Subcutaneous abdominal adipose tissue (tissue), 5 donors: ENCODE measurements around the gene TTLL6.

Source experiments
- H3K27ac ChIP-seq: one replicate; pipeline ENCODE4 v1.7.0; 2013; ENCODE audit warnings: low read depth, mild to moderate bottlenecking, inconsistent platforms, low read length, moderate library complexity
- H3K27me3 ChIP-seq, 5 donors: one replicate each; pipeline ENCODE4 v1.7.0; 2013; ENCODE audit warnings: low read length in 5 of 5, inconsistent platforms in 1 of 5; ENCODE audit not compliant: control insufficient read depth in 5 of 5, insufficient read depth in 4 of 5
- H3K36me3 ChIP-seq, 5 donors: one replicate each; pipeline ENCODE4 v1.7.0; 2013; ENCODE audit warnings: low read length in 5 of 5; ENCODE audit not compliant: control insufficient read depth in 5 of 5, insufficient read depth in 5 of 5
- H3K4me1 ChIP-seq, 5 donors: one replicate each; pipeline ENCODE4 v1.7.0; 2013; ENCODE audit warnings: low read length in 5 of 5, mild to moderate bottlenecking in 3 of 5, moderate library complexity in 1 of 5; ENCODE audit not compliant: control insufficient read depth in 5 of 5, insufficient read depth in 5 of 5
- H3K4me3 ChIP-seq, 5 donors: one replicate each; pipeline ENCODE4 v1.7.0; 2013; ENCODE audit warnings: low read length in 5 of 5, low read depth in 1 of 5
- H3K9ac ChIP-seq, 5 donors: one replicate each; pipeline ENCODE4 v1.7.0; 2013; ENCODE audit warnings: low read length in 5 of 5, mild to moderate bottlenecking in 4 of 5, moderate library complexity in 3 of 5
- H3K9me3 ChIP-seq, 5 donors: one replicate each; pipeline ENCODE4 v1.7.0; 2013; ENCODE audit warnings: low read length in 5 of 5; ENCODE audit not compliant: control insufficient read depth in 5 of 5
- donor health status: healthy.
- donor health status: healthy.
- donor health status: healthy.
- donor health status: healthy.
- donor health status: healthy.

Gene TTLL6

GRCh38 chr17:48816774-48817590, at the start of gene TTLL6:
Gene TTLL6, minus strand, starts transcription at chr17:48817229. Its CDS starts 157 bp downstream, at chr17:48817072.
- no peaks in the 10 kb centered on the region for H3K36me3 ChIP-seq
- peaks cover 3 to 14% (median 13%) of the 10 kb centered on the region in 5 donors for H3K4me1 ChIP-seq
- H3K9ac ChIP-seq = peak within 1 kb of the TSS in 3 of 5 donors; percentile 3 to 35 (median 20)
- peak within 1 kb of the TSS; percentile 31 to 69 (median 58) for H3K4me3 ChIP-seq
- no peak within 1 kb of the TSS for H3K27ac ChIP-seq
- peaks cover 5 to 11% (median 9%) of the 10 kb centered on the region in 5 donors for H3K27me3 ChIP-seq
- H3K9me3 ChIP-seq = no peaks in the 10 kb centered on the region

- Histone ChIP-seq H3K27me3 (no peaks in the 10 kb centered on the region), H3K27ac (no peak overlapping the region), H3K4me3 (no peak overlapping the region), H3K4me1 (no peaks in the 10 kb centered on the region), H3K9me3 (no peaks in the 10 kb centered on the region), H3K36me3 (peaks cover 42 to 84% (median 73%) of the 10 kb centered on the region in 5 donors), H3K9ac (no peak overlapping the region)
Observed at GRCh38 chr17:48860456-48860855, 43.4 kb upstream of the TTLL6 start.

- Histone ChIP-seq H3K9ac (no peak overlapping the region), H3K27me3 (no peaks in the 10 kb centered on the region), H3K9me3 (no peaks in the 10 kb centered on the region), H3K4me1 (no peaks in the 10 kb centered on the region), H3K36me3 (peaks cover 43 to 85% (median 76%) of the 10 kb centered on the region in 5 donors), H3K4me3 (no peak overlapping the region), H3K27ac (no peak overlapping the region)
Observed at GRCh38 chr17:48860034-48860433, 43.0 kb upstream of the TTLL6 start.

- H3K36me3 ChIP-seq = peaks cover 42 to 82% (median 76%) of the 10 kb centered on the region in 5 donors
- H3K27ac ChIP-seq = no peak overlapping the region
- no peak overlapping the region for H3K9ac ChIP-seq
- no peaks in the 10 kb centered on the region for H3K9me3 ChIP-seq
- H3K27me3 ChIP-seq = no peaks in the 10 kb centered on the region
- H3K4me1 ChIP-seq = peaks cover 0 to 6% (median 0%) of the 10 kb centered on the region in 5 donors
- H3K4me3 ChIP-seq = no peak overlapping the region
Observed at GRCh38 chr17:48856122-48856821, 39.2 kb upstream of the TTLL6 start.

- no peak overlapping the region for H3K27ac ChIP-seq
- no peak overlapping the region for H3K4me3 ChIP-seq
- peaks cover 0 to 6% (median 0%) of the 10 kb centered on the region in 5 donors for H3K4me1 ChIP-seq
- no peaks in the 10 kb centered on the region for H3K27me3 ChIP-seq
- H3K36me3 ChIP-seq = peaks cover 43 to 80% (median 71%) of the 10 kb centered on the region in 5 donors
- no peaks in the 10 kb centered on the region for H3K9me3 ChIP-seq
- H3K9ac ChIP-seq = no peak overlapping the region
Observed at GRCh38 chr17:48854774-48855476, 37.9 kb upstream of the TTLL6 start.

- Histone ChIP-seq H3K9ac (no peak overlapping the region), H3K27ac (no peak overlapping the region), H3K4me3 (no peak overlapping the region), H3K4me1 (peaks cover 0 to 9% (median 0%) of the 10 kb centered on the region in 5 donors), H3K27me3 (no peaks in the 10 kb centered on the region), H3K9me3 (no peaks in the 10 kb centered on the region), H3K36me3 (peaks cover 60 to 81% (median 77%) of the 10 kb centered on the region in 5 donors)
Observed at GRCh38 chr17:48850792-48851323, 33.8 kb upstream of the TTLL6 start.

- H3K27ac ChIP-seq = peak overlapping the region; percentile 96
- peaks cover 23 to 42% (median 30%) of the 10 kb centered on the region in 5 donors for H3K36me3 ChIP-seq
- no peaks in the 10 kb centered on the region for H3K9me3 ChIP-seq
- peak overlapping the region in 2 of 5 donors; percentile 31 to 46 for H3K9ac ChIP-seq
- peaks cover 3 to 48% (median 30%) of the 10 kb centered on the region in 5 donors for H3K4me1 ChIP-seq
- H3K27me3 ChIP-seq = no peaks in the 10 kb centered on the region
- H3K4me3 ChIP-seq = no peak overlapping the region
Observed at GRCh38 chr17:48843187-48843900, 26.3 kb upstream of the TTLL6 start.

- Histone ChIP-seq H3K9ac (peak overlapping the region in 1 of 5 donors; percentile 31), H3K4me3 (no peak overlapping the region), H3K27me3 (no peaks in the 10 kb centered on the region), H3K27ac (peak overlapping the region; percentile 96), H3K36me3 (peaks cover 17 to 37% (median 24%) of the 10 kb centered on the region in 5 donors), H3K9me3 (no peaks in the 10 kb centered on the region), H3K4me1 (peaks cover 3 to 53% (median 33%) of the 10 kb centered on the region in 5 donors)
Observed at GRCh38 chr17:48842746-48843145, 25.7 kb upstream of the TTLL6 start.

- H3K9ac ChIP-seq = peak overlapping the region; percentile 6 to 83 (median 69)
- H3K4me1 ChIP-seq = peaks cover 3 to 57% (median 39%) of the 10 kb centered on the region in 5 donors
Observed at GRCh38 chr17:48841395-48841831, 24.4 kb upstream of the TTLL6 start.

More at GRCh38 chr17:48841395-48841831, 24.4 kb upstream of the TTLL6 start:
- peak overlapping the region; percentile 33 to 52 (median 42) for H3K4me3 ChIP-seq
- no peaks in the 10 kb centered on the region for H3K9me3 ChIP-seq
- H3K27ac ChIP-seq = peak overlapping the region; percentile 96
- no peaks in the 10 kb centered on the region for H3K27me3 ChIP-seq
- peaks cover 14 to 32% (median 17%) of the 10 kb centered on the region in 5 donors for H3K36me3 ChIP-seq
